ENCODE measurements around the gene PRCD.

PRCD gene

DNA sequence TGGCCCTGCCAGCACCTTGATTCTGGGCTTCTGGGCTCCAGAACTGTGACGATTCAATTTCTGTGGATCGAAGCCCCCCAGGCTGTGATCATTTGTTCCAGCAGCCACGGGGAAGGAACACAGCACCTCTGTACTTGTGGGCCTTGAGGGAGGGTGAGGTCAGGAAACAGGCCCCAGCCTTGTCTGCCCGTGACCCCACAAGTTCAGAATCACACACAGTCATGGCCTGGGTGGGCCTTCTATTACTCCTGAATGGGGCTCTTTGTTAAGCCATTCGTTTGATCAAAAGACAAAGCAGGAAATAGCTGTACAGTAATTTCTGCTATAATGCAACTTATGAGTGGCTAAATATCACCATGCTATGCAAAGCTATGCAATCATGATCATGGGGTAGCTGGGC, 35.7 kb downstream of the PRCD start:
- no peak for DNase-seq

DNA sequence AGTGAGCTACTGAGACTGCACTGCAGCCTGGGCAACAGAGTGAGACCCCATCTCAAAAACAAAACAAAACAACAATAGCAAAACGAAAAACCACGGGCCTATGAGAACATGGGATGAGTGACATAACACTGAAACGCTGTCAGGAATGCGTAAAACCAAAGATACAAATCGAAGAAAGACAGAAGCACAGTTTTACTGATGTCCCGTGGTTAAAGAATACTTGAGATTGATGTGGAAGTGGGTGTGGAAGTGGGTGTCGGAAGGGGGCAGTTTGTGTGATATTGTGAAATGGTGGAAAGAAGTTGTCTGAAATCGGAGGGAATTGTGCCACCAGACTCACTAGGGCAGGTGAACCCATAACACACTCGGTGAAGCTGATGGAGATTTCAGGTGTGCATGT, 36.3 kb downstream of the PRCD start:
- DNase-seq = no peak

DNA sequence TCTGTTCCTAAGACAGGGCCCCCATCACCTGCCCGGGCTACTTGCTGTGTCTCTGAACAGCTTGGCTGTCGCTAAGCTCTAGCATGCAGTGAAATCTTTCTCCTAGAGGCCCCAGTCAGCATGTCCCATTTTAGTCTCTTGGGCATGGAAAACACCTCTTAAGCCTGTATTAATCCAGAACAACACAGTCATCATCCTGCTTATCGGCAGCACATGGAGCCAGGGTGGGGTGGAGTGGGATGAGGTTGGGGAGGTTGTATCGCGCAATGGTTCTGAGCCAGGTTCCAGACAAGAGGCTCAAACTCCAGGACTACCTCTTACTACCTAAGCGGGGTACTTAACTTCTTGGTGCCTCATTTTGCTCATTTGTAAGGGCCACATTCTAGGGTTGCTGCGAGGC, 38.0 kb downstream of the PRCD start:
- DNase-seq = no peak

DNA sequence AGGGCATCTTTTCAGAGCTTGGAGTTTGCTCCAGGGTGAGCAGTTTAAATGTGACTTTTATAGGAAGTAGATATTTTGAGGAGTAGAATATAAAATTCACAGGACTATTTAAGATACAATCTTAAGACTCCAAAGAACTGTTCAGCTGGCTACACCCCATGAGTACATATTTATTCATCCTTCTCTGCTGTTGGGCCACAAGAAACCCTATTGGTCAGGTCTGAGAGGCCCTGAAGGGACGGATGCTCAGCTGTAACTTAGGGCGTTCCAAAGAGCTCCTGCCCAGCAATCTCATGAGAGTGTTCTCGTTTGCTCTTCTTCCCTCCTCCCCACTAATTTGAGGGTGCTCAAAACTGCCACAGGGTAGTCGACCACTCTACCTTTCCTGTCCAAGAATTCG, 38.5 kb downstream of the PRCD start:
- DNase-seq = no peak

DNA sequence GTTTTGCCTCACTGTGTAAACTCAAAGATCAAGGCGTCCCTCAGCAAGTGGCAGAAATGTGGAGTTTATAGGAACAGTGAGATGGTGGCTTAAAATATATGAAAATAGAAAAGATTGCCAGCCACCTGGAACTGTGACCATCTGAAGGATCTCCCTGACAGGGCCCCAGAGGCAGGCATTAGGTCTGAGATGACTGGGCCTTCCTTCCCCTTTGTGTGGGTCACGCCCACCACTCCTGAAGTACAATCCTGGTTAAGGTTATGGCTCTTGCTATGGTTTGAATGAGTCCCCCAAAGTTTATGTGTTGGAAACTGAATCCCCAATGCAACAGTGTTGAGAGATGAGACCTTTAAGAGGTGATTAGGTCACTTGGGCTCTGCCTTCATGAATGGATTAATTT, 39.4 kb downstream of the PRCD start:
- no peak for DNase-seq

DNA sequence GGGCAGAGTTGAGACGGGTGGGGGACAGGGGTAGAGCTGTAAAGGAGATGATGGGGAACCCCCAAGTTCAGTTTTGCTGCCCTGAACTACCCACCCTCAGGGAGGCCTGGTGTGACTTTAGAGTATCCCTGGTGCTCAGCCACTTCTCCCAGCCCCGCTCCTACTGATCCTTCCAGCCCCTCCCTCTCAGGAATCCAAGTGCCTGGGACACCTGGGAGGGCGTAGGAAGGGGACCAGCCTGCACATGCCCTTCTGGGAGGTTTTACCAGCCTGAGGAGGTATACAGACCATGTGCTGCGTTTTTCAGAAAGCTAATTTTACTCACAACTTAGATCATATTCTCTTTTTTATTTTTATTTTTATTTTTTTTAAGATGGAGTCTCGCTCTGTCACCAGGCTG, 41.7 kb downstream of the PRCD start:
- DNase-seq = no peak

DNA sequence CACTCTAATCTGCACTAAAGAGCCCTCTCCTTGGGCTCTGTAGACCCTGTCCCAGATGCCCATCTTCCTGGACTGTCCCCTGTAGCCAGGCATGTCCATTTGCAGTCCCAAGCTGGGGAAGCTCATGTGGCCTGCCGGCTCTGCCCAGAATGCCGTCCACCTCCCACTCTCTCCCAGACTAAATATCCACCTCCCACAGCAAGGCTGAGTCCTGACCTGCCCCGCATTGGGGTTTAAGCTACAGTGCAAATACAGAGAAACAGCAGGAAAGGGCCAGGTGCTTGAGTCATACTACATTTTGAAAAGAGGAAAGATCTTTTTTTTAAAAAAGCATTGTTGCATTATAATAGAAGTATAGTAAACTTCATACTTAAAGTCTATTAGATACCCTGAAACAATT, 42.8 kb downstream of the PRCD start:
- DNase-seq = no peak

DNA sequence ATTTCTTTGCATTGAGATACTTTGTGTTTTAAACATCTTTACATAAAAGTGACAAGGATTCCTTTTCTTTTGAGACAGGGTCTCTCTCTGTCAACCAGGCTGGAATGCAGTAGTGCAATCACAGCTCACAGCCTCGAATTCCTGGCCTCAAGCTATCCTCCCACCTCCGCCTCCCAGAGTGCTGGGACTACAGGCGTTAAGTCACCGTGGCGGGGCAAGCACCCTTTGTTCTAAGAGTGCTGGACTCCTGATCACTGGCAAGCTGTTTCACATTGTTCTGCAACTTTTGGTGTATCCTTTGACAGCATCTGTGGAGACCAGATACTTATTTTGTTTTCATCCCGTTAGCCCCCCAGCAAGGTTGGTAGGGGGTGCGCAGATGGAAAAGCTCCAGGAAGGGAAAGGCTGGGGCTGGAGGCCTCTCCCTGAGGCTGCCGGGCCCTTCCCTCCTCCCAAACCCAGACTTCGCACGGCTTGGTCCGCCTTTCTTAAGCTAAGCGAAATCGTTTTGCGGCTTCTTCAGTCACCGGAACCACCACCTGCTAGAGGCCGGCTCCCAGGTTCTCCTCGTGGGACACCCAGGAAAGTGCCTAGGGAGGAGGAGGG, 44.7 kb downstream of the PRCD start:
- no peak for DNase-seq

DNA sequence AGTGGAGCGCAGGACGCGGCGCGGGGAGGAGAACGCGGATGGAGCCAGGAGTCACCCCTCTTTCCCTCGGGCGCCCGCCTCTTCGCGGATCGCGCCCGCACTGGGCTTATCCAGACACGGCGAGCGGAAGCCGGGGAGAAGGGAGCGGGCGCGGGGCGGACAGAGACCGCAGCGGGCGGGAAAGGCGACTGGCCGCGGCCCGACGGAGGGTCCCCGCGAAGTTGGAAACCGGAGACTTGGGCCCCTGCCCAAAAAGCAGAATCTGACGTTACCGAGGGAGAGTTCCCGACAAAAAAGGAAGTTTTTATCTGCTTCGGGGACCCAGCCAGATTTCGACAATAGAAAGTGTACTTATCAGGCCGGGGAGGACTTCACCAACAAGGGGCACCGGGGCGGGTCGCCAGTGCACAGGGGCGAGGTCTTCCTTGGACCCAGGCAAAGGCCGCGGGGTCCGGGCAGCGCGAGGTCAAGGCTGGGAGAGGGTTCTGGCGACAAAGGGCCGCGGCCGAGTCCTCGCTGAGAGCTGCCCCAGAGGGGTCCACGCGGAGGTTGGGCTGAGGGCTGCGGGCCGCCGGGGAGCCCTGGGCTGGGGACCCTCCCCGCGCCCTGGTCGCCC, 45.3 kb downstream of the PRCD start:
- DNase-seq = no peak

DNA sequence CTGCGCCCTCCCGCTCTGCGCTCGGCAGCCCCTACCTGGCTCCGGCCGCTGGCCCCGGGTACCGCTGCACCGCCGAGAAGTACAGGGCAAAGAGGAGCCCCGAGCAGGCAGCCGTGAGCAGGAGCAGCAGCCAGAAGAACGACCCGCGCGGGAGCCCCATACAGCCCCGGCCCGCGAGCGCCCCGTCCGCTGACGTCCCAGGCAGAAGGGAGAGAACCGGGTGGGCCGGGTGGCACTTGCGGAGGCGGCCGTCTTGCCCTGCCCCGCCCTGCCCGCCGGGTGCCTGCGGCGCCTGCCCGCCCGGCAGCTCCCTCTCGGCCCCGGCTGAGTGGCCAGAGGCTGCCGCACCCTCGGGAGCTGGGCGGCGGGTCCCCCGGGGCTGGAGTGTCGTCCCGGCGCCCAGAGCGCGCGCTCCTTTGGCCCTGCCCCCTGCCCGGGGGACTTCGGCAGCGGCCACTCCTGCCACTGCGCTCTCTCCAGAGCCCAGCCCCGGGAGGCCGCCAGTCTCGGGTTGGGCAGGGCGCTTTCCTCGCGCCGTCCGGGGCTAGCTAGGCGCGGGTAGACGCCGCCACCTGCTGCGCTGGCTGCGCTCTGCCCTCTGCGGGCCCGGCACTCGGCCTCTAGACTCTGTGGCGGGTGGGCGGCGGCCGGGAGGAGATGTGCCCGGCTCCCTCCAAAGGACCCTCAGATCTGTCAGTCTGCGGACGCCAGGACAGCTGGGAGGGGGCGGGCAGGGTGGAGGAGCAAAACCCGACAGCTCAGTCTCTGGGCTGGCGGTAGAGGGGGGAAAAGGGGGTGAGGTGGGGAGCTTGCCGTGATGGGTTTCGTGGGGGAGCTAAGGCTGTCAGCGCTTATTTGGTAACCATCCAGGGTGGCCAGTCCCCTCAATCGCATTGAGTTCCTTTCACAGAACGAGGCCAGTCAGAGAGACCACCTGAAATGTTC, 46.1 kb downstream of the PRCD start, which contains the start of gene ST6GALNAC2:
Gene ST6GALNAC2, minus strand, starts transcription at position 212 of the 945 bp plus-strand sequence. Its CDS starts 52 bp downstream, at position 160.
- peak; percentile 20 for DNase-seq

DNA sequence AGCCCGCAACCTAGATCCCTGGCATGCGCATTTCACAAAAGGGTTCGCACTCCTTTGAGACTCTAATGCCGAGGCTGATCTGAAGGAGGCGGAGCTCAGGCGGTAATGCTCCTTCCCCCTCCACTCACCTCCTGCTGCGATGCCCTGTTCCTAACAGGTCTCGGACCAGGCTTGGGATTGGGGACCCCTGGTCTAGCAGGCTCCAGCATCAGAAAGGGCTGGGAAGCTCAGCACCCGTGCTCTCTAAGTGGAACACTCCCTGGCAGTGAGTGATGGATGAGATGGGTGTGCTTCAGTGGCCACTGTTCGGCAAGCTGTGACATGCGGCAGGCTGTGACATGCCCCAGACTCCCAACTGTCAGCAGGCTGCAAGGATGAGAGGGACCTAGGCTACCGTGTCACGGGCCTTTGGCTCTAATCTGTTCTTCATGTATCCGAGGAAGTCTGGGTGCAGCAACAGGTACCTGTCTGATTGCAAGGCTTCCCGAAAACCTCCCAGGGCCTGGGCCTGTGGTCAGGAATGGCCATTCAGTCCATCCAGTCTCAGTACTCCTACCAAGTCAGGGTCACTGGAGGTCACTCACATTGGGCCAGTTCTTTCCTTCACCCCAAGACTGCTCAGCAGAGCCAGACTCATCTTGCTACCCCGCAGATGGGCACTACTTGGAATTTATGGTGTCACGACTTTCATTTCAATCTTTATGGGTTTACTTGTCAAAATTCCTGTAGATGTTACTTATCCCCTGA, 47.1 kb downstream of the PRCD start:
- DNase-seq = peak; percentile 45

DNA sequence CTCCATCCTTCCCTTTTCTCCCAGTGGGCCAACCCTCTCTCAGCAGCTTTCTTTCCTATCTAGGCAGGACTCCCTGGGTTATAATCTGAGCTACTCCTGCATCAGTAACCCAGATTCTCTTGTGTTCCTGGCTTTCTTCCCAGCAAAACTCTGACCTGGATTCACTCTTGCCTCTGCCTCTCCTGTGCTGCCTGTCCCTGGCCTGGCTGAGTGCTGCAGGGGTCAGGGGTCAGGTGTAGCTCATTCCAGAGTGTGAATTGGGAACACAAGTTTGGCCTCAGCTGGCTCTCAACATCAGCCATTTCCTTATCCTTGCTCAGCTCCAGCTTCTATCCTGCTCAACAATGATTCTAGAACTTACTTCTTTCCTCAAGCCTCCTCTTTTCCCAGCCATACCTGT, 48.3 kb downstream of the PRCD start:
- no peak for DNase-seq

DNA sequence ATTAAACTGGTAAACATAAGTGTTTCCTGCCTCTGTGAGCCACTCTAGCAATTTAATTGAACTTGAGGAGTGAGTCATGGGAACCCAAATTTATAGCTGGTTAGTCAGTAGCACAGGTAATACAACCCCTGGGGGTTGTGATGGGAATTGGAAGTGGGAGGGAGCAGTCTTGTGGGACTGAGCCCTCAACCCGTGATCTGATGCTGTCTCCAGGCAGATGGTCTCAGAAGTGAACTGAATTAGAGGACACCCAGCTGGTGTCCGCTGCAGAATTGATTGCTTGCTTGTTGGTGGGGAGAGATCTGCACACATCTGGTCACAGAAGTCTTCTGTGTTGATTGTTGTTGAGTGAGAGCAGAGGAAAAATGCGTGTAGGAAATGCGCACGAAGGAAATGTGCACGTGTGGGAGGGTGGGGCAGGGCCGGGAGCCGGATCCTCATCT, 53.6 kb downstream of the PRCD start:
- DNase-seq = peak; percentile 96

DNA sequence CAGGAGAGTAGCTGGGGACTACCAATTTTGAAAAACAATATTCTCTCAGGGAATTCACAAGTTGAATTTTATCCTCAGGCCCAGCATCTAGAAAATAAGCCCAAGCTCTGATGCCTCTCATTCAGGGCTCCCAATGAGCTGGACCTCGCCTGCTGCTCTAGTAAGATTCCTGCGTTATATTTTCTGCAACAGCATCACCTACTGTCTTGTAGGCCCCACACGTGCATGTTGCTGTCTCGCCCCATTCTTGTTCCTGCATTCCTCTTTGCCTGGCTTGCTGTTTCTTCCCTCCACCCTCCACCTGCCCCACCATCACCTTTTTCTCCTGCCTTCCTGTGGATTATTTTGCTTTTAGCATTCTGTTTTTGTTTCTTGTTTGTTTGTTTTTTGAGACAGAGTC, 54.1 kb downstream of the PRCD start:
- no peak for DNase-seq

DNA sequence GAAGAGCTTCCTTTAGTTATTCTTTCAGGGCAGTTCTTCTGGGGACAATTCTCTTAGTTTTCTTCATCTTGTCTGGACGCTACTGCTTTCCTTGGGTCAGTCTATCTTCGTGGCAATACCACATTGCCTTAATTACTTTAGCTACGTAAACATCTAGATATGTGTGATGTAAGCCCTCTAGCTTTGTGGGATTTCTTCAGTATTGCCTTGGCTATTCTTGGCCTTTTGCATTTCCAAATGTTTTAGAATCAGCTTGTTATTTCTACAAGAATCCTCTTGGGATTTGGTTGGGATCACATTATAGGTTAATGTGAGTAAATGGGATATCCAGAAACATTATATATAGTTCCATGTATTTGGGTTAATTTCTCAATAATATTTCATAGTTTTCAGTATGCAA, 54.8 kb downstream of the PRCD start:
- no peak for DNase-seq
